Measurements from ENCODE around the gene MLEC. TPM values are rescaled to one million over a fixed set of nuclear protein-coding genes. Genes with fewer than 3 reads are reported as not detected.
"Not testable (repeated sequence)": the region's sequence is repeated elsewhere in the genome, so short reads cannot be mapped to it uniquely, and the experiment has no call there.

The MLEC gene
- total and polyA plus RNA-seq, 2 experiments from 2014 or later, result 135 to 210 TPM

GRCh38 chr12:120666571-120667390 lies 20.2 kb upstream of the MLEC start:
- Histone ChIP-seq H3K4me2 (no peak overlapping the region), H3K9me2 (replicated peaks; ENCODE audit: insufficient read depth) (no peaks in the 10 kb centered on the region), H3K4me3 (no peak overlapping the region), H3K36me3 (replicated peaks; ENCODE audit: insufficient read depth, low read depth) (no peaks in the 10 kb centered on the region), H3K27me3 (no peaks in the 10 kb centered on the region), H2AFZ (no peak overlapping the region), H3K4me1 (ENCODE audit: insufficient read depth) (no peaks in the 10 kb centered on the region), H4K20me1 (ENCODE audit: insufficient read depth, poor library complexity, severe bottlenecking) (no peaks in the 10 kb centered on the region), H3K27ac (no peak overlapping the region), H3K79me2 (no peaks in the 10 kb centered on the region), H3K9me3 (ENCODE audit: low read depth) (no peaks in the 10 kb centered on the region)
- TF ChIP-seq CTCF (IDR thresholded peaks at IDR 0.05; ENCODE audit: poor library complexity) (no peak), EZH2phosphoT487 (IDR thresholded peaks at IDR 0.05; ENCODE audit: low read depth, severe bottlenecking, unreplicated experiment) (no peak), EZH2 (IDR thresholded peaks at IDR 0.05; ENCODE audit: borderline replicate concordance) (no peak)
- 82% methylated on average over 27 of the region's 34 CpGs for WGBS (ENCODE audit: low lambda C conversion rate, missing lambda C conversion rate)
- DNase-seq (ENCODE audit: low spot score), result no peak

DNA sequence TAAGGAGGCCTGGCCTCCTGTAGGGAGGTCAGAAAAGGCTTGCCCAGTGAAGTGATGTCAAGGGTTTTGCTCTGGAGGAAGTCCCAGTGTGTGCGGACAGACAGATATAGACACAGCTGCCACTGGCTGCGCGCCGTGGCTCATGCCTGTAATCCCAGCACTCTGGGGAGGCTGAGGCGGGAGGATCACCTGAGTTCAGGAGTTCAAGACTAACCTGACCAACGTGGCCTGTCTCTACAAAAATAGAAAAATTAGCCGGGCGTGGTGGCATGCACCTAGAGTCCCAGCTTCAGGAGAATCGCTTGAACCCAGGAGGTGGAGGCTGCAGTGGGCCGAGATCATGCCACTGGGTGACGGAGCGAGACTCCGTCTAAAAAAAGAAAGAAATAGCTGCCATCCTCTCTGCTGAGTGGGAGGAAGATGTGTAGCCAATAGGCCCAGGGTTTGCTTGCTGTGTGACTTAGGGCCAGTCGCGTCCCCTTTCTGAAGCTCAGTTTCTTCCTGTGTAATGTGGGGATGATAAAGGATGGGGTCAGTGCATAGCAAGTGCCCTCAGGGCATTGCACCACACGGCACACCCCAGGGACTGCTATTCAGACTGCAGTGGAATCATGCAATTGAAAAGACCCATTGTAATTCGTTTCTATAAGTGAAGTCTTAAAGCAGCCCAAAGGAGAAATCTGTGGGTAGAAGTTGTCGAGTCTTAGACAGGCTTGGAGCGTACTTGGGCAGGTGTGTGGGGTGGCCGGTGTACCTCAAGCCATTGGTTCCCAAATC lies 18.7 kb upstream of the MLEC start:
- WGBS (ENCODE audit: low lambda C conversion rate, missing lambda C conversion rate), result 83% methylated on average over 20 of the region's 20 CpGs
- no peak overlapping the region for H2AFZ ChIP-seq
- H3K4me1 ChIP-seq (ENCODE audit: insufficient read depth), result no peaks in the 10 kb centered on the region
- TF ChIP-seq EZH2 (IDR thresholded peaks at IDR 0.05; ENCODE audit: borderline replicate concordance), result no peak
- TF ChIP-seq CTCF (IDR thresholded peaks at IDR 0.05; ENCODE audit: poor library complexity), result no peak
- TF ChIP-seq EZH2phosphoT487 (IDR thresholded peaks at IDR 0.05; ENCODE audit: low read depth, severe bottlenecking, unreplicated experiment), result no peak
- no peaks in the 10 kb centered on the region for H3K9me2 ChIP-seq (replicated peaks; ENCODE audit: insufficient read depth)
- DNase-seq (ENCODE audit: low spot score), result no peak
- no peaks in the 10 kb centered on the region for H3K9me3 ChIP-seq (ENCODE audit: low read depth)
- no peak overlapping the region for H3K4me2 ChIP-seq
- no peaks in the 10 kb centered on the region for H3K36me3 ChIP-seq (replicated peaks; ENCODE audit: insufficient read depth, low read depth)
- no peak overlapping the region for H3K27ac ChIP-seq
- no peaks in the 10 kb centered on the region for H3K79me2 ChIP-seq
- H4K20me1 ChIP-seq (ENCODE audit: insufficient read depth, poor library complexity, severe bottlenecking), result no peaks in the 10 kb centered on the region
- H3K4me3 ChIP-seq, result no peak overlapping the region
- H3K27me3 ChIP-seq, result no peaks in the 10 kb centered on the region

GRCh38 chr12:120668868-120669840 lies 17.8 kb upstream of the MLEC start:
- Histone ChIP-seq H3K27ac (no peak overlapping the region), H3K79me2 (no peaks in the 10 kb centered on the region), H3K27me3 (no peaks in the 10 kb centered on the region), H3K36me3 (replicated peaks; ENCODE audit: insufficient read depth, low read depth) (no peaks in the 10 kb centered on the region), H3K9me2 (replicated peaks; ENCODE audit: insufficient read depth) (no peaks in the 10 kb centered on the region), H3K4me3 (no peak overlapping the region), H2AFZ (no peak overlapping the region), H3K4me1 (ENCODE audit: insufficient read depth) (no peaks in the 10 kb centered on the region), H3K4me2 (no peak overlapping the region), H3K9me3 (ENCODE audit: low read depth) (no peaks in the 10 kb centered on the region), H4K20me1 (ENCODE audit: insufficient read depth, poor library complexity, severe bottlenecking) (no peaks in the 10 kb centered on the region)
- 71% methylated on average over 13 of the region's 19 CpGs for WGBS (ENCODE audit: low lambda C conversion rate, missing lambda C conversion rate)
- DNase-seq (ENCODE audit: low spot score), result peak; percentile 65
- TF ChIP-seq CTCF (IDR thresholded peaks at IDR 0.05; ENCODE audit: poor library complexity) (no peak), EZH2phosphoT487 (IDR thresholded peaks at IDR 0.05; ENCODE audit: low read depth, severe bottlenecking, unreplicated experiment) (no peak), EZH2 (IDR thresholded peaks at IDR 0.05; ENCODE audit: borderline replicate concordance) (no peak)

DNA sequence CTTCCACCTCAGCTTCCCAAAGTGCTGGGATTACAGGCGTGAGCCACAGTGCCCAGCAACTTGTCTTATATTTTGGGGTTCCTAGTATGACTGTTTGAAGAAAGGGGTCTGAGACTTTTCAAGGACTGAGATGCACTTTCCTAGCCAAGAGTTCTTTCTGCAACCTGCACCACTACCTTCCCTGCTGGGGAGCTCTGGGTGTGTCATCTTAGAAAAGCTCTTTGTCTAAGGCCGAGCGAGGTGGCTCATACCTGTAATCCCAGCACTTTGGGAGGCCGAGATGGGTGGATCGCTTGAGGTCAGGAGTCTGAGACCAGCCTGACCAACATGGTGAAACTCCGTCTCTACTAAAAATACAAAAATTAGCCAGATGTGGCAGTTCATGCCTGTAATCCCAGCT lies 16.7 kb upstream of the MLEC start:
- not testable (repeated sequence) for H3K4me3 ChIP-seq; H2AFZ ChIP-seq; H3K79me2 ChIP-seq; H3K9me3 ChIP-seq (ENCODE audit: low read depth); DNase-seq (ENCODE audit: low spot score); H4K20me1 ChIP-seq (ENCODE audit: insufficient read depth, poor library complexity, severe bottlenecking); H3K4me2 ChIP-seq; H3K9me2 ChIP-seq (replicated peaks; ENCODE audit: insufficient read depth); H3K27ac ChIP-seq; H3K27me3 ChIP-seq; H3K36me3 ChIP-seq (replicated peaks; ENCODE audit: insufficient read depth, low read depth); H3K4me1 ChIP-seq (ENCODE audit: insufficient read depth)
- WGBS (ENCODE audit: low lambda C conversion rate, missing lambda C conversion rate), result 92% methylated on average over 6 of the region's 6 CpGs
